Endothelial cell of umbilical vein (primary cell): Measurements from ENCODE around the gene NHP2. TPM values are rescaled to one million over a fixed set of nuclear protein-coding genes. Genes with fewer than 3 reads are reported as not detected.

Experiments
- BruUV-seq: library from RNA; stranded (reverse); fragments of 400-500 nt; replicated peaks from 2 replicates; lab custom pipeline; 2021; lab: Mats Ljungman, UMichigan
- CTCF ChIA-PET: fragments of 300-600, 350-600 bp; sonication (Branson Sonifier 250); formaldehyde crosslinking; loops from one replicate; lab custom pipeline; 2021; ENCODE audit warnings: antibody characterized with exemption, inconsistent platforms; lab: Charles Lee
- POLR2A ChIA-PET: fragments of 300-600, 350-600 bp; sonication (Branson Sonifier 250); formaldehyde crosslinking; loops from one replicate; lab custom pipeline; 2021; ENCODE audit warnings: antibody characterized with exemption, inconsistent platforms; lab: Charles Lee
- DNase-seq: peaks from one replicate; pipeline ENCODE4 v3.0.0-alpha.2; 2011; ENCODE audit warnings: low read depth, low spot score
- FAIRE-seq: peaks from 2 replicates; lab custom pipeline; 2011; peaks lifted over from hg19 to GRCh38; lab: Jason Lieb, UNC
- H2AFZ ChIP-seq: 2 replicates; pipeline ENCODE4 v1.6.0; 2012; ENCODE audit warnings: low read depth, low read length, control low read depth, inconsistent platforms
- H3K27ac ChIP-seq: 2 replicates; pipeline ENCODE4 v1.5.1; 2011; ENCODE audit warnings: low read depth, mild to moderate bottlenecking, control low read depth, low read length, moderate library complexity; ENCODE audit not compliant: insufficient read depth
- H3K27me3 ChIP-seq, 2 experiments: 2 replicates each; pipeline versions ENCODE4 v1.6.0 to v1.6.1; 2011; ENCODE audit warnings: low read length in 2 of 2, mixed read lengths in 1 of 2; ENCODE audit not compliant: control insufficient read depth in 2 of 2, insufficient read depth in 2 of 2
- H3K36me3 ChIP-seq, 2 experiments: 2 replicates in 1 of 2; 3 replicates in 1 of 2; pipeline ENCODE4 v1.5.1; 2011; ENCODE audit warnings: low read length in 2 of 2, mild to moderate bottlenecking in 1 of 2, moderate library complexity in 1 of 2; ENCODE audit not compliant: control insufficient read depth in 2 of 2, insufficient read depth in 2 of 2; ENCODE audit errors: extremely low read depth in 1 of 2
- H3K4me1 ChIP-seq: 3 replicates; pipeline ENCODE4 v1.5.1; 2011; ENCODE audit warnings: mild to moderate bottlenecking, low read length; ENCODE audit not compliant: control insufficient read depth, insufficient read depth; ENCODE audit errors: extremely low read depth
- H3K4me2 ChIP-seq: 2 replicates; pipeline ENCODE4 v1.6.1; 2011; ENCODE audit warnings: low read length, control low read depth, mixed read lengths; ENCODE audit not compliant: insufficient read depth
- H3K4me3 ChIP-seq, 3 experiments: fragments of 200-600 bp in 1 of 3; sonication (generic), shearing (Covaris generic) in 1 of 3; replicated peaks in 1 of 3; 2 replicates each; pipeline ENCODE4 v1.5.1; 2011 to 2016; ENCODE audit warnings: control low read depth in 3 of 3, low read length in 3 of 3, mild to moderate bottlenecking in 2 of 3, inconsistent platforms in 1 of 3, low read depth in 1 of 3, moderate library complexity in 1 of 3; ENCODE audit not compliant: insufficient read depth in 1 of 3
- H3K79me2 ChIP-seq: 2 replicates; pipeline ENCODE4 v1.6.0; 2012; ENCODE audit warnings: low read length, inconsistent platforms; ENCODE audit not compliant: control insufficient read depth, insufficient read depth
- H3K9ac ChIP-seq: replicated peaks from 2 replicates; pipeline ENCODE3; 2011; ENCODE audit warnings: low read length, control low read depth; ENCODE audit not compliant: insufficient read depth; ENCODE audit errors: extremely low read depth
- H3K9me1 ChIP-seq: replicated peaks from 3 replicates; pipeline ENCODE4 v1.6.0; 2011; ENCODE audit warnings: mild to moderate bottlenecking, low read length; ENCODE audit not compliant: control insufficient read depth, insufficient read depth; ENCODE audit errors: extremely low read depth
- H3K9me3 ChIP-seq: replicated peaks from 2 replicates; pipeline ENCODE4 v1.5.1; 2012; ENCODE audit warnings: low read length, inconsistent platforms; ENCODE audit not compliant: control insufficient read depth, insufficient read depth
- H4K20me1 ChIP-seq: replicated peaks from 2 replicates; pipeline ENCODE3; 2011; ENCODE audit warnings: mild to moderate bottlenecking, low read length; ENCODE audit not compliant: control insufficient read depth, insufficient read depth; ENCODE audit errors: extremely low read depth
- CTCF ChIP-seq, 2 donors: IDR thresholded peaks; 1 replicate in 1 of 2; 2 replicates in 1 of 2; pipeline ENCODE4 v1.5.1; 2011; ENCODE audit warnings: low read length in 2 of 2, mild to moderate bottlenecking in 2 of 2, moderate library complexity in 2 of 2, control low read depth in 1 of 2, inconsistent platforms in 1 of 2, low read depth in 1 of 2; ENCODE audit not compliant: insufficient read depth in 1 of 2; ENCODE audit errors: extremely low read depth in 1 of 2
- EZH2 ChIP-seq: IDR thresholded peaks from 2 replicates; pipeline ENCODE4 v1.6.1; 2012; ENCODE audit warnings: borderline replicate concordance, low read depth, mild to moderate bottlenecking, moderate library complexity, low read length, inconsistent platforms; ENCODE audit not compliant: severe bottlenecking
- FOS ChIP-seq: IDR thresholded peaks from 2 replicates; pipeline ENCODE4 v1.6.1; 2011; ENCODE audit warnings: mild to moderate bottlenecking, low read length, moderate library complexity, borderline replicate concordance; ENCODE audit not compliant: insufficient read depth
- GATA2 ChIP-seq: IDR thresholded peaks from 2 replicates; pipeline ENCODE4 v1.7.0; 2011; ENCODE audit warnings: low read depth, mild to moderate bottlenecking, moderate library complexity, mixed read lengths, low read length; ENCODE audit not compliant: insufficient read length, insufficient read depth
- JUN ChIP-seq: IDR thresholded peaks from 2 replicates; pipeline ENCODE4 v1.6.1; 2011; ENCODE audit warnings: borderline replicate concordance, low read depth; ENCODE audit not compliant: insufficient read length, insufficient read depth
- MAX ChIP-seq: IDR thresholded peaks from 2 replicates; pipeline ENCODE4 v1.6.1; 2011; ENCODE audit not compliant: insufficient read depth, insufficient read length
- MYC ChIP-seq: IDR thresholded peaks from one replicate; pipeline ENCODE4 v1.6.1; 2011; ENCODE audit warnings: mild to moderate bottlenecking, low read depth, low read length
- POLR2A ChIP-seq: IDR thresholded peaks from 2 replicates; pipeline ENCODE4 v1.6.1; 2012; ENCODE audit warnings: low read depth, mild to moderate bottlenecking, control low read depth, low read length
- POLR2AphosphoS5 ChIP-seq: IDR thresholded peaks from 2 replicates; pipeline ENCODE4 v1.6.1; 2012; ENCODE audit warnings: low read depth, mild to moderate bottlenecking, control low read depth, low read length, moderate library complexity; ENCODE audit not compliant: insufficient read depth
- dilution Hi-C: fragments of 300-500 bp; cut with MboI; formaldehyde crosslinking; loops from one replicate; pipeline ENCODE4 v1.15.0; 2019; ENCODE audit warnings: low sequenced_read_pairs; ENCODE audit not compliant: extremely low pct_ligation_motif_present
- intact Hi-C: fragments of 100-400 bp; cut with micrococcal nuclease; formaldehyde crosslinking; loops from one replicate; pipeline ENCODE4 v1.10.0; 2022
- polyA plus RNA-seq, 4 experiments: library from polyadenylated mRNA; depleted of rRNA in 3 of 4; stranded (reverse) in 3 of 4; unstranded in 1 of 4; fragments of >200 nt; gene quantifications; 2 replicates each; pipeline versions ENCODE4 v1.2.1 to v1.2.3, GENCODE V29; 2011 to 2012; ENCODE audit warnings: missing spikeins in 1 of 4
- total RNA-seq: library from RNA; stranded (reverse); gene quantifications from 2 replicates; pipeline ENCODE4 v1.2.3, GENCODE V29; 2021

The NHP2 gene
- total and polyA plus RNA-seq, 2 donors (not counting 3 experiments of a cell fraction or from before 2014, with no cell fraction given) = 205 to 220 TPM

- DNase-seq (peak; percentile 56), FAIRE-seq (peak; percentile 64)
- peak within 1 kb of the TSS; percentile 20 to 94 (median 69) for H3K4me3 ChIP-seq
- H3K36me3 ChIP-seq = no peaks in the 10 kb centered on the region
- ChIA-PET POLR2A (no interaction called here), CTCF (interaction anchor here (1.9 kb wide), 1 partner anchor 35 kb away, joined by 6 read pairs; no protein-coding TSS in a partner anchor)
- peak within 1 kb of the TSS; percentile 72 for H3K4me2 ChIP-seq
- no peak within 1 kb of the TSS for H3K27ac ChIP-seq
- dilution Hi-C loops = no loop called here
- peaks cover 9% of the 10 kb centered on the region for H3K79me2 ChIP-seq
- TF ChIP-seq MYC (no peak), POLR2A (no peak), EZH2 (no peak), JUN (no peak), CTCF (IDR thresholded peaks at IDR 0.05; ENCODE audit: extremely low read depth in 1 of 2, insufficient read depth in 1 of 2, low read depth in 1 of 2, low read length in 2 of 2) (peak; percentile 3 to 7), POLR2AphosphoS5 (peak; percentile 67), GATA2 (no peak), FOS (peak; percentile 52), MAX (no peak)
- H4K20me1 ChIP-seq = no peaks in the 10 kb centered on the region
- H2AFZ ChIP-seq = peak within 1 kb of the TSS; percentile 68
- H3K9me1 ChIP-seq = no peaks in the 10 kb centered on the region
- H3K9me3 ChIP-seq = no peaks in the 10 kb centered on the region
- peak within 1 kb of the TSS; percentile 46 for H3K9ac ChIP-seq
- intact Hi-C loops = loop anchor here (1.0 to 10.0 kb wide), 3 partner anchors 17 to 618 kb away; partner anchors contain the start of gene PDLIM7
- BruUV-seq = no TSS peak
- peaks cover 37% of the 10 kb centered on the region for H3K4me1 ChIP-seq
- no peaks in the 10 kb centered on the region for H3K27me3 ChIP-seq
These were observed 40.4 kb downstream of the NHP2 start, which contains the start of gene N4BP3 for GRCh38 chr5:178113141-178113787. TSS of gene N4BP3 (plus strand) at chr5:178113532. CDS start at chr5:178119584, 6,052 bp downstream.
